ENCODE results near the gene FBP2.

DNA sequence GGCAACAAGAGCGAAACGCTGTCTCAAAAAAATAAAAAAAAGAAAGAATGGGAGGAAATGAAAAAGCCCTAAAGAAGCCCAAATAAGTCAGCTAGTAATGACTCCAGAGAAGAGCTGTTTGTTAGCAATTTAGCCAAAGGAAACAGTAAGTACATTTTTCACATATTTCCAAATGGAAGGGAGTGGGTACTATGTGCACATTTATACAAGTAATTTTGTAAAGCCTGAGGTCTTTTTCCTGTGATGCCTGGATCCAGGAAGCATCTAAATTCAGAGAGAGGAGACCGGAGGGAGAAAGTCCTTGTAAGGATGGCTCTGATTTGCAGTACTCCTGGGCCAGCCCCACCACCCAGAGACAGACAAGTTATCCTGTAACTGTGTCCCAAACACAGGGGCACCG is 31.0 kb upstream of the FBP2 start:
- TF ChIP-seq, protein P1, sequence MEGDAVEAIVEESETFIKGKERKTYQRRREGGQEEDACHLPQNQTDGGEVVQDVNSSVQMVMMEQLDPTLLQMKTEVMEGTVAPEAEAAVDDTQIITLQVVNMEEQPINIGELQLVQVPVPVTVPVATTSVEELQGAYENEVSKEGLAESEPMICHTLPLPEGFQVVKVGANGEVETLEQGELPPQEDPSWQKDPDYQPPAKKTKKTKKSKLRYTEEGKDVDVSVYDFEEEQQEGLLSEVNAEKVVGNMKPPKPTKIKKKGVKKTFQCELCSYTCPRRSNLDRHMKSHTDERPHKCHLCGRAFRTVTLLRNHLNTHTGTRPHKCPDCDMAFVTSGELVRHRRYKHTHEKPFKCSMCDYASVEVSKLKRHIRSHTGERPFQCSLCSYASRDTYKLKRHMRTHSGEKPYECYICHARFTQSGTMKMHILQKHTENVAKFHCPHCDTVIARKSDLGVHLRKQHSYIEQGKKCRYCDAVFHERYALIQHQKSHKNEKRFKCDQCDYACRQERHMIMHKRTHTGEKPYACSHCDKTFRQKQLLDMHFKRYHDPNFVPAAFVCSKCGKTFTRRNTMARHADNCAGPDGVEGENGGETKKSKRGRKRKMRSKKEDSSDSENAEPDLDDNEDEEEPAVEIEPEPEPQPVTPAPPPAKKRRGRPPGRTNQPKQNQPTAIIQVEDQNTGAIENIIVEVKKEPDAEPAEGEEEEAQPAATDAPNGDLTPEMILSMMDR (IDR thresholded peaks at IDR 0.05; ENCODE audit: low read depth, low read length) = no peak
- no peak for TF ChIP-seq POLR2A (IDR thresholded peaks at IDR 0.05; ENCODE audit: extremely low read depth, insufficient read length)

Data from NB4 (cell line).